Measurements from ENCODE around the gene IFI27.
A peak's percentile ranks its signal among the peaks of the same experiment; 100 is the strongest.
"Not testable (repeated sequence)": the region's sequence is repeated elsewhere in the genome, so short reads cannot be mapped to it uniquely, and the experiment has no call there.

Gene IFI27

DNA sequence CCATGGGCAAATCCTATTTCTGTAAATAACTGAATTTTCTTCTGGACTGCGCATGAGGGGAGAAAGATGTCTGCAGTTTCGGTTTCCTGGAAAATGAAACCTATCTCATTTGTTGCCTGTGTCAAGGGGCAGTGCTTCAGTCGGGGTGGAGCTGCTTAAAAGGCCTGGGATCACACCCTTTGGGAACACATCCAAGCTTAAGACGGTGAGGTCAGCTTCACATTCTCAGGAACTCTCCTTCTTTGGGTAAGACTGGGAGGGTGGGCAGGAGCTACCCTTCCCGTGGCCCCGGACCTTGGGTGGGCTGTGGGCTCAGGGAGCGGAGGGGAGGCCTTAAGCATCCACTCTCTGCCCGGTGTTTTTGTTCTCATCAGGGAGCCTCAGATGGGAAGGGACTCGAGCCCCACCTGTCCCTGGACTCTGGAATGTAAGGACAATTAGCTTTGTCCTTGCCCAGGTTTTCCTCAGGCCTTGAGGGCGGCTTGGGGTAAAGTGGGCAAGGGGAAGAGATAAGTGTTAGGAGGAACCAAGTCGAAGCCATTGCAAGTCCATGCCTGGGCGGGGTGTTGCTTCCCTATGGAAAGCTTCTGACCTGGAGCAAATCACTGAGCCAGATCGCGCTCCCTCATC is at the start of gene IFI27:
Gene IFI27 (plus strand): TSS at position 185 of the 630 bp plus-strand sequence.
- no peak for DNase-seq

DNA sequence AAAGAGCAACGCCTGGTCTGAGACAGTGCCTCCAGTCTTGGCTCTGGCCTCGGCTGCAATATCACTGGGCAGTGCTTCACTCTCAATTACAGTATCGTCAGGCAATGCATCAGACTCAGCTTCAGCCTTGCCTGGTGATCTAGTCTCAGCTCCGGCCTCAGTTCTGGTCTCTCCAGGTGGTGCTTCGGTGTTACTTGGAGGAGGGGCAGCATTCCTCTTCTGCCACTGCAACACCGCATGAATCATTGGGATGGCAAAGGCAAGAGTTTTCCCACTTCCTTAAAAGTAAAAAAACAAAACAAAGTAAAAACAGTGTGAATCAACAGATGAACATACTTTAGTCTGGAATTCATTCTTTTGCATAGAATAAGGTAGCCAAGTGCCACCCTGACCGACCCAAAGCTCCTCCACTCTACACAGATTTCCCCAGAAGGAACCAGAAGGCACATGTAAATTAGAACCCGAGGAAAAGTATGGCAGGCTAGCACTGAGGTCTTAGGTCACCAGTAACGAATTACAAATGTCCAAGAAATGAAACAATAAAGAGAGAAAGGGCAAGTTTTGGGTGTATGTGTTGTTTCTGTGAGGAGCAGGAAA is 48.1 kb upstream of the IFI27 start:
- DNase-seq = no peak

DNA sequence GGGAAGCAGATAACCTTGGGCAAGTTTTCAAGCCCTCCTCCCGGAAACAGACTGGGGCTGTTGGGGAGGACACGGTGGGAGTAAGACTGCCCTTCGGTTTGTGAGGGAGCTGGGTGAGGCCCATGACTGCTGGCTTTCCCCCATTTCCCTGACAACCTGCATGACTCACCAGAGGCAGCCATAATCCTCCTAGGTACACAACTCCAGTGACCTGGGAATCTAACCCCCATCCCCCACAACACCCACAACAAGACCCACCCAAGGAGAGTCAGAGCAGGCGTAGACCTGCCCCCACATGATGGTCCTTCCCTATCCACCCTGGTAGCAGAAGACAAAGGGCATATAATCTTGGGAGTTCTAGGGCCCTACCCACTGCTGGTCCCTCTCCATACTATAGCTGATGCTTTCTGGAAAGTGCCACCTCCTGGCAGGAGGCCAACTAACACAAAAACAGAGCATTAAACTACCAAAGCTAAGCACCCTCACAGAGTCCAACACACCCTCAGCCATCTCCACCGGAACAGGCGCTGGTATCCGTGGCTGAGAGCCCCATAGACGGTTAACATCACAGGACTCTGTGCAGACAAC is 44.4 kb upstream of the IFI27 start:
- DNase-seq = no peak

DNA sequence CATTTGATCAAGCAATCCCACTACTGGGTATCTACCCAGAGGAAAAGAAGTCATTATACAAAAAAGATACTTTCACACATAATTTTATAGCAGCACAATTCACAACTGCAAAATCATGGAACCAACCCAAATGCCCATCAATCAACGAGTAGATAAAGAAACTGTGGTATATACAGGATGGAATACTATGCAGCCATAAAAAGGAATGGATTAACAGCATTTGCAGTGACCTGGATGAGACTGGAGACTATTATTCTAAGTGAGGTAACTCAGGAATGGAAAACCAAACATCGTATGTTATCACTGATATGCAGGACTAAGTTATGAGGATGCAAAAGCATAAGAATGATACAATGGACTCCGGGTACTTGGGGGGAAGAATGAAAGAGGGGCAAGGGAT is 38.5 kb upstream of the IFI27 start:
- not testable (repeated sequence) for DNase-seq

DNA sequence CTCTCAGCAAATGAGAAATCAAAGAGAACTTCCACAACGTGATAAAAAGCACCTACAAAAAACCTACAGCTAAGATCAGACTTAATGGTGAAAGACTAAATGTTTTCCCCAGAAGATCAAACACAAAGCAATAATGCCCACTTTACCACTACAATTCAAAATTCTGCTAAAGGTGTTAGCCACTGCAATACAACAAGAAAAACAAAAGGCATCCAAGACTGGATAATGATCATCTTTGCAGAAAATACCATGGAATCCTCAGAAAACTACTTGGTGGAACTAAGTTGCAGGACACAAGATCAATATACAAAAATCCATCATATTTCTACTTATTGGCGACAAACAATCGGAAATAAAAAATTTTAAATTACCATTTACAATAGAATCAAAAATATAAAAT is 36.0 kb upstream of the IFI27 start:
- no peak for DNase-seq

DNA sequence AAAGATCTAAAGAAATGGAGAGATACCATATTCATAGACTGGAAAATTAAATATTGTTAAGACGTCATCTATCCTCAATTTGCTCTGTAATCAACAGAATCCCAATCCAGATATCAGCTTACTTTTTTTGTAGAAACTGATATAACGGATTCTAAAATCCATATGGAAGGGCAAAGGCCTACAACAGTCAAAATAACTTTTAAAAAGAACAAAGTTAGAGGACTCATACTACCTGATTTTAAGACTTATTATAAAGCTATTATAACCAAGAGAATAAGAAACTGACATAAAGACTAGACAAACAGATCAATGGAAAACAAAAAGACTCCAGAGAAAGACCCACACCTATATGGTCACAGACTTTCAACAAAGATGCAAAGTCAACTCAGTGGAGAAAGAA is 35.5 kb upstream of the IFI27 start:
- DNase-seq = no peak

DNA sequence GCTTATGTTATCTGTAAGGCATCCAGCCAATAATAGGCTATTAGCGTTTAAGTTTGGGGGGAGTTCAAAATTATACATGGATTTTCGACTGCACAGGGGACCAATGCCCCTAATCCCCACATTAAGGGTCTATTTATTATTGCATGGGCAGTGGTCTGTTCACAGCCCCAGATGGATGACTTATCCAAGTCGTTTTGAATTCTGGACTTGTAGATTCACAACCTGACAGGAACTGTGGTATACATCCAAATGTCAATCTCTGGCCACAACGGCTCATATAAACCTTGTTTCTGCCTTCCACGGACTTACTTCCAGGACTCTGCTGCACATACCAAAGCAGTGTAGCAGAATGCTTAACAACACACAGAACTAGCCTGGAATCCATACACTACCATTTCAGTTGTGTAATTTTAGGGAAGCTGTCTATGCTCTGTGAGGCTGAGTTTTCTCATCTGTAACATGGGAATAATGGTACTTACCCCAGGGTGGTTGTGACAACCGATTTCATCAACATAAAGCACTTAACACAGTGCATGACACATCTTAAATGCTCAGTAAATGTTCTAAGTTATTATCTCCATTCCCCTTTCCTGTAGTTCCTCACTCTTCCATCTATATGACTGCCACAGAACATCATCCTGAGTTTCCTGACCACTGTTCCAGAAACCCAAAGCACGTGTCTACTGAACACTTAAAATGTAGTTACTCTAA is 33.3 kb upstream of the IFI27 start:
- no peak for DNase-seq

DNA sequence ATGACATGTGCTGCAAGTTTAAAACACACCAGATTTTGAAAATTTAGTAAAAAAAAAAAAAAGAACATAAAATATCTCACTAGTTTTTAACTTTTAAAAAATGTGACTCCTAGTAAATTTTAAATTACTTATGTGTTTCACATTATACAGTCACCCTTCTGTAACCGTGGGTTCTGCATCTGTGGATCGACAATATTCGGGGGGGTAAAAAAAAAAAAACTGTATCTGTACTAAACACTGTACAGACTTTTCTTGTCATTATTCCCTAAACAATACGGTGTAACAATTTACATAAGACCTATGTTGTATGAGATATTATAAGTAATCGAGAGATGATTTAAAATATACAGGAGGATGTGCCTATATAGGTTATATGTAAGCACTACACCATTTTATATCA is 32.7 kb upstream of the IFI27 start:
- no peak for DNase-seq

DNA sequence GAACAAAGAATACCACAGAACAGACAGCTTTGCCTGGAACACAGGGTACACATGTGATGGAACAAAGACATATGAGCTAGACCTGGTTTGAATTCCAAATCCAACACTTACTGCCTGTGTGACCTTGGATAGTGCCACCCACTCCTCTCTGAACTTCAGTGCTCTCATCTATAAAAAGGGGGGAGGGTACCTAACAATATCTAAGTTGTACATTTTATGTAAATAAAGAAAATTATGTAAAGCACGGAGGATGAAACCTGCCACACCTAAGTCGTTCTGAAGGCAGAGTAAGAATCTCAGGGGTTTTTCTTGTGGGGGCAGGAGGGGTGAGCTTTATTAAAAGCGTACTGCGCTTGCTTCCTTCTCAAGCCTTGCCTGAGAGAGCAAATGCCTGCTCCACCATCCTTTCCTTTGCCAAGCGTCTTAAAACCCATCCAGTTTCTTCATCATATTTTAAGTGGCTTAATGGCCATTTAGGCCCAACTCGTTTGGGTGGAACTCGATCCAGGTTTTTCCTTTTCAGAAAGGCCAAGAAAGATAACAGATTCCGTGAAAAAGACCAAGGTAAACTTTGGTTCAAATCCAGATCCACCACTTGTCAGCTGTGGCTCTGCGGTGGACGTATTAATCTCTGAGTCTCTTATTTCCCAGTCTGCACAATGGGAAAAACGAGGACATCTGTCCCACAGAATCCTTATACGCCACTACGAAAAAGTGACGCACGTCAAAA is 30.5 kb upstream of the IFI27 start:
- peak in 1 of 56 donors; percentile 15 for DNase-seq

DNA sequence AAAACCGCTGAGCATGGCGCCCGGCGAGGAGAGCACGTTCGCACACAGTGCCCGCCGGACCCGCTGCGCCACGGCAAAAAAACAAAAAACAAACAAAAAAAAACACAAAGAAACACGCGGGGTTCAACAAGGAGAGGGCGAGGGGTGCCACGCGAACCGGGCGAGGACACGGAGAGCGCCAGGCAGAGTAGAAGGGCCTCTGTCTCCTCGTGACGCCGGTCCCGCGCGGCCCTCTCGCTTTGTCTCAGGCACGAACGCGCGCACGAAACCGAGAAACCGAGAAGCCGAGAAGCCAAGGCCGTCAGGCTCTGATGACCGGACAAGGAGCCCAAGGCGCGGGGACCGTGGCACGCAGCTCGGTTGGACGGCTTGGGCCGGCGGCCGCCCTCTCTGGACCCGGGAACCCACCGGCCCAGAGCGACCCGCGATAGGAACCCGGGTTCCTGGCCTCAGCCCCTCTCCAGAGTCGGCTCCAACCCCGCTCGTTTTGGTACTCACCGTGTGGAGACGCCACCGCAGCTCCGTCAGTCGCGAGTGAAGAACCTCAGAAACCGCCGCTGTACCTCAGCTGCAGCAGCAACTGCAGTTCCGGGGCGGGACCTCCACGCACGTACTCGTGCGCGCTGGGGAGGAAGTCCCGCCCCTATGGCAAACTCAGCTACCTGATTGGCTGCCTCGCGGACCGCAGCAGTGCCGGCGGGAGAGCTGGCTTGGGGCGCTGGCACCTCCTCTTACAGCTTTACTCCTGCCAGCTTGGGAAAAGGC is 29.7 kb upstream of the IFI27 start, which contains the start of the genes DDX24 and IFI27L1:
Gene DDX24 (minus strand): TSS at position 582 of the 765 bp plus-strand sequence. CDS start 1,460 bp downstream, outside the sequence.
Gene IFI27L1 (plus strand): TSS at position 690 of the 765 bp plus-strand sequence. CDS start 15,628 bp downstream, outside the sequence.
- DNase-seq = peak; percentile 47 to 97 (median 90)

DNA sequence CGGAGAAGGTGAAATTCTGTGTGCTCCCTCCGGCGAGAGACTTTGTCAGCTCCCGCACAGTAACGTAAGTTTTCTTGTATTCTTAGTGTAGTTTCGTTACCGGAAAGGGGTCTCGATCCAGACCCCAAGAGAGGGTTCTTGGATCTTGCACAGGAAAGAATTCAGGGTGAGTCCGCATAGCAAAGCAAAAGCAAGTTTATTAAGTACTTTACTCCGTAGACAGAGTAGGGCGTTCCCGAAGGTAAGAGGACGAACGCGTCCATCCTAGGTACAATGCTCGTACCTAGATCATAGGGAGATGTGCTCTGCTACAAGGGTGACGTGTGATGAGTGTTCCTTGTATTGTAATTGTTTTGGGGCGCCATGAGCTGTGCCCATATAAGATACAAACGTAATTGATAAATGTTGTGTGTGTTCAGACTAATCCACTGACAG is 29.1 kb upstream of the IFI27 start:
- DNase-seq = no peak

DNA sequence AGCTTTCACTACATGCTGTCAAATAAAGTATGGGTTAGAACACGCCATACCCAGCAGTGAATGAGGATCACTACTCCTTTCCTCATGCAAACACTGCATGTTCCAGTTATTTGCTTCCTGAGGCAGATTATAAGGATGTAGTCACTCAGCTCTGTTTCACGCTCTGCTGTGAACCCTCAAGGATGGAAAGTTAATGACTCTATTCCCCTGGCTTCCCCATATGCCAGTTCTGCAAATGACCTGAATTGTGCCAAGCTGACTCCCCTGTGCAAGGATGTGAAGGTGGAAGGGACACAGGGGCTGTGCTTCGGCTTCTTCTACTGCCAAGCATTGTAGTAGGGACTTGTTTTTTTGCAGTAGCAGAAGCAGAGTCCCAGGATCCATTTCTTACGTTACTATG is 22.6 kb upstream of the IFI27 start:
- DNase-seq = no peak

DNA sequence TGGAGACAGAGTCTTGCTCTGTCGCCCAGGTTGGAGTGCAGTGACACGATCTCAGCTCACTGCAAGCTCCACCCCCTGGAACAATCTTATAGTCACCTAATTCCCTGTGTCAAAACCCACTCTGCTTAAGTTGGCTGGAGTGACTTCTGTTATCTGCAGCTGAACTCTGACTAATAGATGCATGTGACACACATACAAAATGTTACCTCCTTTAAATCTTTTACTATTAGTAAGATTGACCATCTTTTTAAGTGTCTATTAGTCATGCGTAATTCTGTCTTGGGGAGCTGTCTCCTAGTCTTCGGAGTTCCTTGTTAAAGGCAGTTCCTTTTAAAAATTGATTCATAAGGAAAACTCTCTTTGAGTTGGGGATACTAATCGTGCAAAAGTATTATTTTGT is 22.0 kb upstream of the IFI27 start:
- DNase-seq = no peak

DNA sequence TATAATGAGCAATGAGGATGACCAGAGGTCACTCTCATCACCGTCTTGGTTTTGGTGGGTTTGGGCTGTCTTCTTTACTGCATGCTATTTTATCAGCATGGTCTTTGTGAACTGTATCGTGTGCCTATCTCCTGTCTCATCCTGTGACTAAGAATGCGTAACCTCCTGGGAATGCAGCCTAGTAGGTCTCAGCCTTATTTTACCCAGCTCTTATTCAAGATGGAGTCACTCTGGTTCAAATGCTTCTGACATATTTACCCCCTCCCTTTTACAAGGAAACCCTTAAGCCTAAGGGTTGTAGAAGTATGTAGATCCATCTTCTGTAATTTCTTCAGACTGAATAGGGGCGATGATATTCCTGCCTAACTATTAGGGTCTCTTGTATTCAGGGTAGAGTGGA is 21.1 kb upstream of the IFI27 start:
- DNase-seq = no peak

DNA sequence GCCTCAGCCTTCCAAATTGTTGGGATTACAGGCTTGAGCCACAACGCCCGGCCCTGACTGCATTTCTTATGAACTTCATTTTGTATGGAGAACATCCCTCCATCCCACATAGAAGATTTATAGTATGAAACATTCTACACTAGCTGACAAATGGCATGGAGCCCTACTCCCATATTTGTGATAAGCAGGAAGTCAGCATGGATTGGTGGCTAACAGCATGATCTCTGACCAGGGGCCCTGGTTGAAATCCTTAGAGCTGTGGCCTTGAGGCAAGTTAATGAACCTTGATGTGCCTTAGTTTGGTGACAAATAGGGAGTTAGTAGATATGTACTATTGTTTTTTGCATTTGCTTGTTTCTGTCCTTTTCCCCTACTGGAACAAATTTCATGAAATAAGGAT is 17.1 kb upstream of the IFI27 start:
- no peak for DNase-seq

DNA sequence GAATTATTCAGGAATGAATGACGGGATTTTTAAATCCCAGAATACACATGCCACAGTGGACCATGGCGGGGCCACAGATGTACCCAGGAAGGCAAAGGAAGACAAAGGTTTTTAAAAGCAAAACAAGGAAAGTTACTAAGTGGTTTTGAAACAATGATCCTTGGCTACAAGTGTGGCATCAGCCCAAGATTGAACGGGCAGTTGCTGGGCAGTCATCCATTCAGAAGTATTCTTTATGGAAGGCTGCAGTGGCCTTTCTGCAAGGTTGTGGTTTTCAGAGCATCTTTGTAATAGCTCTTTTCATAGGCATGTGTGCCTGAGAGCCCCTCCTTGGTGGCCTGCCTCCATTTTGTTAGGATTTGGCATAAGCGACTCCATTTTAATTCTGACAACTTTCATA is 13.4 kb upstream of the IFI27 start:
- DNase-seq = no peak

DNA sequence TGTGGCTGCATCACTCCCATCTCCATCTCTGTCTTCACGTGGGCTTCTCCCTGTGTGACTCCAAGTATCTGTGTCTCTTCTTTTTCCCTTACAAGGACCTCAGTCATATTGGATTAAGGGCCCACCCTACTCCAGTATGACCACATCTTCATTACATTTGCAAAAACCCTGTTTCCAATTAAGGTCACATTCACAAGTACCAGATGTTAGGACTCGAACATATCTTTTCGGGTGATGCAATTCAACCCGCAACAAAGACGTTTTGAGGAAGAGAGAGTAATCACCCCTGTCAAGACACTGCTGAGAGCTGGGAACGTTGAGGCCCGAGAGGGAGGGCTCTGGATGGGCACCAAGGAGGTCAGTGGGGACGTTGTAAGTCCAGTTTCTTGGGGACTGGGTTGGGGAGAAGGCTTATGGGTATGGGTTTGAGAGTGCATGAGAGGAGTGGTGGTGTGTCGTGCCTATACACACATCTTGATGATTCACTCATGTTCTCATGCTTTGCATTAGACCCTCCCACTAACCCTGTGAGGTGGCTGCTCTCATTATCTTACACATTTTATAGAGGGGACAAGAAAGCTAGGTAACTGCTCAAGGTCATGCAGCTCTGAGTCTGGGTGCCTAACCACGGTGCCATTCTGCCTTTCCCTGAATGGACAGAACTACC is 12.1 kb upstream of the IFI27 start:
- DNase-seq = no peak

DNA sequence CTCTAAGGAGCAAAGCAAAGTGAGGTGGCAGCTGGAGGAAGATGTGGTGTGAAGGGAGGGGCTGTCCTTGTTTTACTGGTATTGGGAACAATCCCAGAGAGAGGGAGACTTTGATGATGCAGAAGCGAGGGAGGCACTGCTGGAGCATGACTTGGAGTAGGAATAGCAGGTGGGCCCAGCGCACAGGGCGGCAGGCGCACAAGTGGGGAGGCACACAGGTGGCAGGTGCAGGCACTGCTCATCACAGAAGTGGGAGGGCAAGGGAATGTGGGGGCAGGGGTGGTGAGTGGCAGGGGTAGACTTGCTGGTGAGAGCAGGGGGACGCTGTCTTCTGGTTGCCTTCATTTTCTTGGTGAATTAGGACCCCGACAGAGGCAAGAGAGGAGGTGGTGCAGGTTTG is 11.5 kb upstream of the IFI27 start:
- peak in 10 of 56 donors; percentile 8 to 50 (median 24) for DNase-seq

DNA sequence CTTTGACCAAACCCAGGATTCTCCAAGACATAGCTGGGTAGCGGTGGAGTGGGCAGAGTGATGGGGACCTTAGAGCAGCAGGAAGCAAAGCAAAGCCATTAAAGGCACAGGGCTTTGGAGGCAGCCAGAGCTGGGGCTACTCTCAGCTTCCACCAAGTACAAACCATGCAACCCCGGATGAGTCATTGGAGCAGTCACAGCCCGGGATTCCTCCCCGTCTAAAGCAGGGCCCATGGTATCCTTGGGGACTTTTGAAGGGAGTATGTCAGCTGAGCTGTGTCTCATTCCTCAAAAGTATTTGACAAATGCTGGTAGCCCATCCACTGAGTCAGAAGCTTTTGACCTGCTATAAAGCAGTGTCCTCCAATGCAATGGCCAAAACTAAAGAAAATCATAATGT is 9.7 kb upstream of the IFI27 start:
- no peak for DNase-seq

DNA sequence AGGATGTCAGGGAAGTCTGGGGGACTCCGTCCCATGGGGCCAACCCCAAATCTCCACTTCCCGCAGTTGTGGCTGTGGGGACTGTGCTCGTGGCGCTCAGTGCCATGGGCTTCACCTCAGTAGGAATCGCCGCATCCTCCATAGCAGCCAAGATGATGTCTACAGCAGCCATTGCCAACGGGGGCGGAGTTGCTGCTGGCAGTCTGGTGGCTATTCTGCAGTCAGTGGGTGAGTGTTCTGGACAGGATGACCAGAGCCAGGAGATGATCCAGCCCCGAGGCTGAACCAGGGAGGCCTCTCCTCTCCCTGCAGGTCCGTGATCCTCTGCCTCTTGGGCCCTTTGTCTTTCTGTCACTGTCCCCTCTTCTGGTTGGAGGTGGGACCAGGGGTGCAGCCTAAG is 8.8 kb upstream of the IFI27 start:
- peak in 8 of 56 donors; percentile 7 to 42 (median 26) for DNase-seq

Data from nucleus accumbens (tissue), 56 donors.